GM12872 (cell line): ENCODE data around the gene RASAL2.

Experiments
- TF ChIP-seq, protein P1 (sequence below): IDR thresholded peaks from 3 replicates; pipeline ENCODE4 v1.5.1; 2011; ENCODE audit warnings: low read depth, mild to moderate bottlenecking, low read length, moderate library complexity; ENCODE audit not compliant: insufficient read depth

The RASAL2 gene

GRCh38 chr1:178438432-178438831, 344.5 kb downstream of the RASAL2 start:
- TF ChIP-seq, protein P1, sequence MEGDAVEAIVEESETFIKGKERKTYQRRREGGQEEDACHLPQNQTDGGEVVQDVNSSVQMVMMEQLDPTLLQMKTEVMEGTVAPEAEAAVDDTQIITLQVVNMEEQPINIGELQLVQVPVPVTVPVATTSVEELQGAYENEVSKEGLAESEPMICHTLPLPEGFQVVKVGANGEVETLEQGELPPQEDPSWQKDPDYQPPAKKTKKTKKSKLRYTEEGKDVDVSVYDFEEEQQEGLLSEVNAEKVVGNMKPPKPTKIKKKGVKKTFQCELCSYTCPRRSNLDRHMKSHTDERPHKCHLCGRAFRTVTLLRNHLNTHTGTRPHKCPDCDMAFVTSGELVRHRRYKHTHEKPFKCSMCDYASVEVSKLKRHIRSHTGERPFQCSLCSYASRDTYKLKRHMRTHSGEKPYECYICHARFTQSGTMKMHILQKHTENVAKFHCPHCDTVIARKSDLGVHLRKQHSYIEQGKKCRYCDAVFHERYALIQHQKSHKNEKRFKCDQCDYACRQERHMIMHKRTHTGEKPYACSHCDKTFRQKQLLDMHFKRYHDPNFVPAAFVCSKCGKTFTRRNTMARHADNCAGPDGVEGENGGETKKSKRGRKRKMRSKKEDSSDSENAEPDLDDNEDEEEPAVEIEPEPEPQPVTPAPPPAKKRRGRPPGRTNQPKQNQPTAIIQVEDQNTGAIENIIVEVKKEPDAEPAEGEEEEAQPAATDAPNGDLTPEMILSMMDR, result no peak

DNA sequence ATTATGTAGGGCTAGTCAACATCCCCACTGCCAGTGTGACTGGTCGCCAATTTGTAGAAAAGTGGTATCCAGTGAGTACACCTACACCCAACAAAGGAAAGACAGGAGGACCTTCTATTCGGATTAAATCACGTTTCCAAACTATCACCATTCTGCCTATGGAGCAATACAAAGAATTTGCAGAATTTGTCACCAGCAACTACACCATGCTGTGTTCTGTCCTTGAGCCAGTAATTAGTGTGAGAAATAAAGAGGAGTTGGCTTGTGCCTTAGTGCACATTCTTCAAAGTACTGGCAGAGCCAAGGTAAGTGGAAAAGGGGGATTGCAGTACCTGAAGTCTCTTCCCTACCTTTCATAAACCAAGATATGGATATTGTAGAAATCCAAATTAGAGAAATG, 349.0 kb downstream of the RASAL2 start:
- TF ChIP-seq, protein P1, result no peak

GRCh38 chr1:178450871-178451270, 357.0 kb downstream of the RASAL2 start:
- TF ChIP-seq, protein P1, result no peak

GRCh38 chr1:178451529-178451928, 357.6 kb downstream of the RASAL2 start:
- TF ChIP-seq, protein P1, result no peak

GRCh38 chr1:178452013-178452412, 358.1 kb downstream of the RASAL2 start:
- TF ChIP-seq, protein P1, result no peak

DNA sequence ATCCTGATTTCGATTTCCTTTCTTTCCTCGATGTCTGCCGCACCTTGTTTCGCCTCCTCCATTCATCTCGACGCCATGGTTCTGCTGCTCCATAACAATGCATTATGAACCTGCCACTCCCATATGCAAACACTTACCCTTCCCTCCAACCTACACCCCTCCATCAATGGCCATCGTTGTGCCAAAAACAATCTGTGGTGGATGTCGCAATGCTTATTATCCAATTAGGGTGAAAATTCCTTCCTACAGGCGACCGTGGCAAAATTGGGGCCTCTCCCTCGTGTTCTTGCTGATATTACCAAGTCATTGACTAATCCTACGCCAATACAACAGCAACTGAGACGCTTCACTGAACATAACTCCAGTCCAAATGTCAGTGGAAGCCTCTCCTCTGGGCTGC, 362.6 kb downstream of the RASAL2 start:
- TF ChIP-seq, protein P1, result no peak

DNA sequence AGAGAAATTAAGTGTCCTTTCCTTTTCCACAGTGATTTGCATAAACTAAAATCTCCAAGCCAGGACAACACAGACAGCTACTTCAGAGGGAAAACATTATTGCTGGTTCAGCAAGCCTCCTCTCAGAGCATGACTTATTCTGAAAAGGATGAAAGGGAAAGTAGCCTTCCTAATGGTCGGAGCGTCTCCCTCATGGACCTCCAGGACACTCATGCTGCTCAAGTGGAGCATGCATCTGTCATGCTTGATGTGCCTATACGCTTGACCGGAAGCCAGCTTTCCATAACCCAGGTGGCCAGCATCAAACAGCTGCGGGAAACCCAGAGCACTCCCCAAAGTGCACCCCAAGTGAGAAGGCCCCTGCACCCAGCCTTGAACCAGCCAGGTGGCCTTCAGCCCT, 363.7 kb downstream of the RASAL2 start:
- TF ChIP-seq, protein P1, result no peak

GRCh38 chr1:178458203-178458602, 364.3 kb downstream of the RASAL2 start:
- TF ChIP-seq, protein P1, result no peak
